Measurements from ENCODE around the gene RASGRF1.

The RASGRF1 gene

DNA sequence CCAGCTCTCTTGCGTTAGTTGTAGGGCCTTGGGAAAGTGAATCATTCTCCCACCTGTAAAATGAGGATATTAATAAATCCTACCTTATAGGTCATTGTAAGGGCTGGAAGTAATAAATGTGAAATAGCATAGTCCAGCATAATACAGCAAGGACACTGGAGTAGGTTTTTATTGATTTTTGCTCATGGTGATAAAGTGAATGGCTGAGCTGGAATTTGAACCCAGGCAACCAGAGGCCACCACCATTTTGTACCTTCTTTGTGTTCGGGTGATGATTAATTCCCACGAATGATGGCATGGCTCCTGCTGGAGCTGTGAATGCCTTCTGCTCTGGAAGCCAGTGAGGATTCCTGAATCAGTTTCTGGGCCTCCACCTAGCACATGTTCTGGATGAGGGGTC lies 177.6 kb downstream of the RASGRF1 start:
- TF ChIP-seq, protein P1, sequence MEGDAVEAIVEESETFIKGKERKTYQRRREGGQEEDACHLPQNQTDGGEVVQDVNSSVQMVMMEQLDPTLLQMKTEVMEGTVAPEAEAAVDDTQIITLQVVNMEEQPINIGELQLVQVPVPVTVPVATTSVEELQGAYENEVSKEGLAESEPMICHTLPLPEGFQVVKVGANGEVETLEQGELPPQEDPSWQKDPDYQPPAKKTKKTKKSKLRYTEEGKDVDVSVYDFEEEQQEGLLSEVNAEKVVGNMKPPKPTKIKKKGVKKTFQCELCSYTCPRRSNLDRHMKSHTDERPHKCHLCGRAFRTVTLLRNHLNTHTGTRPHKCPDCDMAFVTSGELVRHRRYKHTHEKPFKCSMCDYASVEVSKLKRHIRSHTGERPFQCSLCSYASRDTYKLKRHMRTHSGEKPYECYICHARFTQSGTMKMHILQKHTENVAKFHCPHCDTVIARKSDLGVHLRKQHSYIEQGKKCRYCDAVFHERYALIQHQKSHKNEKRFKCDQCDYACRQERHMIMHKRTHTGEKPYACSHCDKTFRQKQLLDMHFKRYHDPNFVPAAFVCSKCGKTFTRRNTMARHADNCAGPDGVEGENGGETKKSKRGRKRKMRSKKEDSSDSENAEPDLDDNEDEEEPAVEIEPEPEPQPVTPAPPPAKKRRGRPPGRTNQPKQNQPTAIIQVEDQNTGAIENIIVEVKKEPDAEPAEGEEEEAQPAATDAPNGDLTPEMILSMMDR (IDR thresholded peaks at IDR 0.05; ENCODE audit: insufficient read depth, low read length, poor library complexity, severe bottlenecking): no peak
- peaks cover 18% of the 10 kb centered on the region for H3K36me3 ChIP-seq (ENCODE audit: control insufficient read depth, insufficient read depth, low read length)
- no peak for DNase-seq (ENCODE audit: extremely low read depth, insufficient read length)
- no peak overlapping the region for H3K4me3 ChIP-seq (replicated peaks; ENCODE audit: low read depth, low read length)
- H3K27me3 ChIP-seq (replicated peaks; ENCODE audit: control insufficient read depth, insufficient read depth, low read length): no peaks in the 10 kb centered on the region

DNA sequence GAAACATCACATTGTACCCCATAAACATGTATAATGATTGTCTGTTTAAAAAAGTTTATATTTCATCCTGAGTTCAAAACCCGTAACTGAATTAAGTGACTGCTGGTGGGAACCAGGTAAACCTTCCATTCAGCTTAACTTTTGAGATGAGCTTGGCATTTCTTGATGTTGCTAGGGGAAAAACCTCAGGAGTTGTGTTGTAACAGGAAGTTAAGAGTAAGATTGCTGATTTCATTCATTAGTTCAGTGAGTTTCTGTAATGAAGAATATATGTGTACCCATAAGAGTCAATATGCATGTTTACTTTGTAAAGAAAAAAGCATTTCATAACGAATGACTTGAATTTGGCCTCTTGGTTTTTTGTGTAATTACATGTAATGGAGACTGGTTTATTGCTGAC lies 178.3 kb downstream of the RASGRF1 start:
- DNase-seq (ENCODE audit: extremely low read depth, insufficient read length): no peak
- Histone ChIP-seq H3K27me3 (replicated peaks; ENCODE audit: control insufficient read depth, insufficient read depth, low read length) (no peaks in the 10 kb centered on the region), H3K36me3 (ENCODE audit: control insufficient read depth, insufficient read depth, low read length) (peaks cover 19% of the 10 kb centered on the region), H3K4me3 (replicated peaks; ENCODE audit: low read depth, low read length) (no peak overlapping the region)
- TF ChIP-seq, protein P1 (IDR thresholded peaks at IDR 0.05; ENCODE audit: insufficient read depth, low read length, poor library complexity, severe bottlenecking): no peak

DNA sequence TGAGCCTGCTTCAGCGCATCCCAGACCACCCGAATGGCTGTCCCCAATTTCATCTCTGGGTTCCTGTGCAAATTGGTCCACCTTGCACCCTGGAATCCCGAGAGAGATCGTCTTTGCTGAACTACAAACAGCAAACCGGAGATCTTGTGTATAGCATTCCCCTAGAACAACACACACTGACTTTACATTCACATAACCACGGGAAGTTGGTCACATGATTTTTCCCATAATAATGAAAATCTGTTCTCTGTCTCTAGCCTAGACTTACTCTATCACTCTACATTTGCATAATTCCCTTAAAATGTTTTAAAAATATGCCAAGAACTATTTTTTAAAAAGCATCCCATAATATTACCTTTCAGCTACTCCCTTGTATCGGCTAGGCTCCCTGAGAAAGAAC lies 180.3 kb downstream of the RASGRF1 start:
- no peaks in the 10 kb centered on the region for H3K27me3 ChIP-seq (replicated peaks; ENCODE audit: control insufficient read depth, insufficient read depth, low read length)
- no peak for DNase-seq (ENCODE audit: extremely low read depth, insufficient read length)
- peaks cover 22% of the 10 kb centered on the region for H3K36me3 ChIP-seq (ENCODE audit: control insufficient read depth, insufficient read depth, low read length)
- no peak overlapping the region for H3K4me3 ChIP-seq (replicated peaks; ENCODE audit: low read depth, low read length)
- TF ChIP-seq, protein P1 (IDR thresholded peaks at IDR 0.05; ENCODE audit: insufficient read depth, low read length, poor library complexity, severe bottlenecking): no peak
